OCI-LY3 (cell line): ENCODE results near the gene M6PR.

ENCODE experiments used
- CTCF ChIP-seq: fragments of 200-600, 300-600 bp; sonication (generic); IDR thresholded peaks from 2 replicates; pipeline ENCODE4 v1.5.1; 2014; ENCODE audit warnings: antibody characterized with exemption, low read length, low read depth
- EZH2phosphoT487 ChIP-seq: fragments of 200-600 bp; shearing (Covaris generic); IDR thresholded peaks from 2 replicates; pipeline ENCODE4 v1.6.1; 2018; ENCODE audit warnings: antibody characterized with exemption, mixed run types, low read depth

DNA sequence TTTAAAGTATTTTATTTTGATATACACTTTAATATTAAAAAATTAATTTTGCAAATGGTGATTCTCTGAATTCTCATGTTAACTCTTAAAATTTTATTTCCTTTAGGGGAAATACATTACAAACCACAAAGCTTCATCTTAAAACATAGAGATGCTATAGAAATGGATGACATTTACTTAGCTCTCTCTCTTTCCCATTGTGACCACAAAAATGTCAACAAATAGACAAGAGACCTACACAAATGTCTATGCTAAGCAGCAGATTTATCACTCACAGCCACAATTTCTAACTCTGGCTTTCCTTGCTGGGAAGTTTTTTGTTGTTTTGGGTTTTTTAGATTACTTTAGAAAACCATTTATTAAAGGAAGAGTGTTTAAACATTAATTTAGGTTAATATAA is 55.1 kb downstream of the M6PR start:
- no peak for TF ChIP-seq CTCF
- TF ChIP-seq EZH2phosphoT487, result no peak
